Thymus (tissue), 11 donors: ENCODE measurements around the gene LCN10. TPM values are rescaled to one million over a fixed set of nuclear protein-coding genes. Genes with fewer than 3 reads are reported as not detected.
A peak's percentile ranks its signal among the peaks of the same experiment; 100 is the strongest.
"Not testable (repeated sequence)": the region's sequence is repeated elsewhere in the genome, so short reads cannot be mapped to it uniquely, and the experiment has no call there.

Experiments used
- DNase-seq, 9 donors: peaks; one replicate each; pipeline ENCODE4 v3.0.0-alpha.2; 2013; ENCODE audit warnings: low spot score in 9 of 9, low read depth in 6 of 9, missing footprints in 1 of 9
- H3K27ac ChIP-seq, 2 donors: one replicate each; pipeline ENCODE4 v1.5.1; 2013; ENCODE audit warnings: control low read depth in 1 of 2, low read depth in 1 of 2, low read length in 1 of 2, mild to moderate bottlenecking in 1 of 2, moderate library complexity in 1 of 2
- H3K27me3 ChIP-seq, 2 donors: one replicate each; pipeline ENCODE4 v1.5.1; 2013; ENCODE audit warnings: low read length in 1 of 2; ENCODE audit not compliant: control insufficient read depth in 2 of 2, insufficient read depth in 1 of 2
- H3K36me3 ChIP-seq, 2 donors: one replicate each; pipeline ENCODE4 v1.5.1; 2013; ENCODE audit warnings: low read length in 1 of 2, mild to moderate bottlenecking in 1 of 2, moderate library complexity in 1 of 2; ENCODE audit not compliant: control insufficient read depth in 2 of 2, insufficient read depth in 2 of 2
- H3K4me1 ChIP-seq, 2 donors: one replicate each; pipeline ENCODE4 v1.5.1; 2013; ENCODE audit warnings: low read length in 2 of 2; ENCODE audit not compliant: control insufficient read depth in 2 of 2, insufficient read depth in 2 of 2
- H3K4me3 ChIP-seq, 2 donors: one replicate each; pipeline ENCODE4 v1.5.1; 2013; ENCODE audit warnings: low read length in 2 of 2, control low read depth in 1 of 2, mild to moderate bottlenecking in 1 of 2
- H3K9me3 ChIP-seq, 2 donors: one replicate each; pipeline ENCODE4 v1.5.1; 2013; ENCODE audit warnings: low read length in 1 of 2, mild to moderate bottlenecking in 1 of 2; ENCODE audit not compliant: control insufficient read depth in 2 of 2, insufficient read depth in 1 of 2
- WGBS: extraction: QIAGEN DNeasy Blood & Tissue Kit; methylation state at CpG from one replicate; pipeline ENCODE4 v1.1.7; 2013; 5-methylcytosine and 5-hydroxymethylcytosine counted together
- polyA plus RNA-seq: library from polyadenylated mRNA; stranded (reverse); fragments of 200-250 nt; gene quantifications from one replicate; pipeline ENCODE4 v1.2.3, GENCODE V29; 2013
- total RNA-seq: library from RNA; stranded (reverse); fragments of 120-200 nt; gene quantifications from one replicate; pipeline ENCODE4 v1.2.4, GENCODE V29; 2013
- donor health status: healthy.

LCN10 gene
- total and polyA plus RNA-seq, 2 donors, result 1.2 to 12.5 TPM

DNA sequence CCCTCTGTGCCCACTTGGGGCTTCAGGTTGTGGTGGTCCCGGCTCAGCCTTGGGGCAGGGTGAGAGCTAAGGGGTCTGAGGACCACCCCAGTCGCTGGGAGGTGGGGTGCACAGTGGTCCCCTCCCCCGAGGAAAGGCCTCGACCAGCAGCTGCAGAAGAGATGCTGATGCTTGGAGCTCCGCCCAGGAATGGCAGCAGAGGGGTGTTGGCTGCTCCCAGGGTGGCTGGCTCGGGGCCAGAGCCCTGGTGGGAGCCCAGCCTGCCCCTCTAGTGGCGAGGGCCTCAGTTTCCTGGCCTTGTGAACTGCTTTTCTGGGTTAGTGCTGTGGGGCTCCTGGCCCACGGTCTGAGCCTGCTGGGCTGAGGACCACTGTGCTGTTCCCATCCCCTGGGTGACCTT, 29.2 kb downstream of the LCN10 start:
- no peak for DNase-seq
- H3K4me3 ChIP-seq, result no peak overlapping the region
- H3K36me3 ChIP-seq, result no peaks in the 10 kb centered on the region
- 46% methylated on average over 8 of the region's 8 CpGs for whole genome bisulfite sequencing
- no peaks in the 10 kb centered on the region for H3K9me3 ChIP-seq
- H3K27me3 ChIP-seq, result peaks cover 20 to 40% of the 10 kb centered on the region in 2 donors
- H3K27ac ChIP-seq, result no peak overlapping the region
- peaks cover 6 to 19% of the 10 kb centered on the region in 2 donors for H3K4me1 ChIP-seq

DNA sequence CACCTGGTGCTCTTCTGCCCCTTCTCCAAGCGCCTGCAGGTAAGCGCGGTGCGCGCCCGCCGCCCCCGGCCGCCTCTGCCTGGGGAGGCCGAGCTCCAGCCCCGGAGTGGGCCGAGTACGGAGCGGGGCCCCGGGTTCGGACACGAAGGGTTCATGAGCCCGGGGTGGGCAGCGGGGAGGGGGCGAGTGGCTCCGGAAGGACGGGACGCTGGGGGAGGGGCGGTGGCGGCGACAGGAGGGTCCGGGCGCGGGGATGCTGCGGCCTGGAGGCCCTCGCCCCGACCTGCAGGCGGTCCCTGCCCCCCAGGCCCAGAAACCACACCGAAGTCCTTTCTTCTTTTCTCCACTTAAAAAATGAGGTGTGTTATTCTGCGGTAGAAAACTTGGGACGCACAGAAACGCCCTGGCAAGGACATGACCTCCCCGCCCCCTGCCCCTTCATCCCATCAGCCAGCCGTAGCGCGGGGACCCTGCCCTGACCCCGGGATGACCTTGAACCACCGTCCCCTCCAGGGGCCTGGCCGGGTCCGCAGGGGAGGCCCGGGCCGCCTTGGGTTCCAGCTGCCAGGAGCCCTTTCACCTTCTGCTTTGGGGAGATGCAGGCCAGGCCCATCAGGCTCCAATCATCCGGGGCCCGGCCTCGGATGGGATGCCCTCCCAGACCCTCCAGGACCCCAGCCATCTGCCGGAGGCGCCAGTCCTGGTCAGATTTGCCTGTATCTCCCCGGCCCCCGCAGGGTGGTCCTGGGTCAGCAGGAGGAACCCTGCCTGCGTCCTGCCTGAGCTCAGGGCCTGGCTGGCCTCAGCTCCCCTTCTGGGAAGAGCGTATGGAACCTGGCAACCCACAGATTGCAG, 29.8 kb downstream of the LCN10 start:
- 7% methylated on average over 56 of the region's 56 CpGs for WGBS
- Histone ChIP-seq H3K9me3 (no peaks in the 10 kb centered on the region), H3K4me1 (peaks cover 6 to 19% of the 10 kb centered on the region in 2 donors), H3K27ac (no peak overlapping the region), H3K36me3 (no peaks in the 10 kb centered on the region), H3K27me3 (peaks cover 20 to 40% of the 10 kb centered on the region in 2 donors), H3K4me3 (peak overlapping the region; percentile 25 to 64)
- DNase-seq, result no peak

DNA sequence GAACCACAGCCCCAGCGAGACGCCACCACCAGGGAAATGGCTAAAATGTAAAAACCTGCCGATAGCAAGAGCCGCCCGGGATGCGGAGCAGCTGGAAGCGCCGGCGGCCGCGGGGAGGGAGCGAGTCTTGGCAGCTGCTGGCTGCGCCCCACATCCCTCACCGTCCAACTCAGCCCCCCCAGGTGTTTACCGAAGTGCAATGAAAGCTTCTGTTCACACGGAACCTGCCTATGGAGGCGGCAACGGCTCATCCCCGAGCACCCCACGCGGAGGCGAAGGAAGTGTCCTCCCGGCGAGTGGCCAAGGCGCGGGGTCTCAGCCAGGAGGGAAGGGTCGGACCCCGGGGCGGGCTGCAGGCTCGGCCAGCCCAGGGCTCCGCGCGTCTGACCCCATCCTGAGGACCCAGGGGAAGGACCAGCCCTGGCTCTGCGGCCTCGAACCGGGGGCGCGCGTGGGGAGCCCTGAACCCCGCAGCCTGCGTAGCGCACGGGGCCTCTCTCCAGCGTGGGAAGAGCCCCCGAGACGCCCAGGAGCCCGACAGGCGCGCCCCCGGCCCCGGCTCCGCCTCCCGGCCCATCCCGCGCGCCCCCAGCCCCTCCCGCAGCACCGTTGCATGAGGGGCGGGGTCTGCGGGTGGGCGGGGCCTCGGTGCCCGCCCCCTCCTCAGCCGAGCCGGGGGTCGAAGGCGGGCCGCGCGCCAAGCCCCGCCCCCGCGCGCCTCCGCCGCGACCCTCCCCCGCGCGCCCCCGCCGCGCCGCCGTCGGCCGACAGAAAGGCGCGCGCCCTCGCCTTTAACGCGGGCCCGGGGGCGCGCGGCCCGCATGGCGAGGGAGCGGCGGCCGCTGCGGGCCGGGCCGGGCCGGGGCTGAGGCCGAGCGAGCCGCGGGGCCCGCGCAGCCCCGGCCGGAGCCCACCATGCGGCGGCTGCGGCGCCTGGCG, 30.7 kb downstream of the LCN10 start, which contains the start of gene DIPK1B:
Gene DIPK1B (plus strand): TSS at position 822 of the 939 bp plus-strand sequence. CDS start 94 bp downstream, at position 916.
- H3K27ac ChIP-seq, result no peak within 1 kb of the TSS

DNA sequence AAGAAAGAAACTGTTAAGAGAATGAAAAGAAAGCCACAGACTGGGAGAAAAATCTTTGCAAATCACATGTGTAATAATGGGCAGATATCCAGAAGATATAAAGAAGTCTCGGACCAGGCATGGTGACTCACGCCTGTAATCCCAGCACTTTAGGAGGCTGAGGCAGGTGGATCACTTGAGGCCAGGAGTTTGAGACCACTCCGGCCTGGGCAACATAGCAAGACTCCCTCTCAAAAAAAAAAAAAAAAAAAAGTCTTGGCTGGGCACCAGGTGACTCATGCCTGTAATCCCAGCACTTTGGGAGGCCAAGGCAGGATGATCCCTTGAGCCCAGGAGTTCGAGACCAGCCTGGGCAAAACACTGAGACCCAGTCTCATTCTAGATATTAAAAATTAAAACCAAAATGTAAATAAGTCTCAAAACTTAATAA, 31.5 kb downstream of the LCN10 start:
- H3K27me3 ChIP-seq, result peaks cover 20 to 40% of the 10 kb centered on the region in 2 donors
- not testable (repeated sequence) for DNase-seq
- 92% methylated on average over 4 of the region's 4 CpGs for WGBS

More for the DNA sequence above, 30.7 kb downstream of the LCN10 start, which contains the start of gene DIPK1B:
- DNase-seq, result peak in 3 of 9 donors; percentile 54 to 68 (median 55)
- Histone ChIP-seq H3K4me3 (peak within 1 kb of the TSS; percentile 31 to 64), H3K36me3 (no peaks in the 10 kb centered on the region), H3K27me3 (peaks cover 20 to 40% of the 10 kb centered on the region in 2 donors), H3K9me3 (no peaks in the 10 kb centered on the region), H3K4me1 (peaks cover 6 to 19% of the 10 kb centered on the region in 2 donors)
- under 1% methylated on average over 119 of the region's 119 CpGs for WGBS

DNA sequence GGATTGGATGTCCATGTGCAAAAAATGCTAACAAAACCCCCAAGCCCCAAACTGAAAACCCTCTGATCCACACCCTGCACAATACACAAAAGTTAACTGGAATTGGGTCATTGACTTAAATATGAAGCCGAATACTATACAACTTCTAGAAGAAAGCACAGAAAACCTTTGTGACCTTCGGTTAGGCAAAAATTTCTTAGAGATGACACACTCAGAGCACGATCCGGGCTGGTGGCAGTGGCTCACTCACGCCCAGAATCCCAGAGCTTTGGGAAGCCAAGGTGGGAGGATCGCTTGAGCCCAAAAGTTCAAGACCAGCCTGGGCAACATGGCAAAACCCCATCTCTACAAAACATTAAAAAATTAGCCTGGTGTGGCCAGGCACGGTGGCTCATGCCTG, 32.2 kb downstream of the LCN10 start:
- H3K9me3 ChIP-seq, result no peaks in the 10 kb centered on the region
- peaks cover 20 to 40% of the 10 kb centered on the region in 2 donors for H3K27me3 ChIP-seq
- H3K36me3 ChIP-seq, result no peaks in the 10 kb centered on the region
- H3K27ac ChIP-seq, result no peak overlapping the region
- WGBS, result 99% methylated on average over 7 of the region's 7 CpGs
- no peak for DNase-seq
- no peak overlapping the region for H3K4me3 ChIP-seq
- H3K4me1 ChIP-seq, result peaks cover 6 to 19% of the 10 kb centered on the region in 2 donors

More for the DNA sequence above, 31.5 kb downstream of the LCN10 start:
- not testable (repeated sequence) for H3K4me3 ChIP-seq, H3K9me3 ChIP-seq, H3K36me3 ChIP-seq, H3K27ac ChIP-seq
- H3K4me1 ChIP-seq, result peaks cover 6 to 19% of the 10 kb centered on the region in 2 donors

DNA sequence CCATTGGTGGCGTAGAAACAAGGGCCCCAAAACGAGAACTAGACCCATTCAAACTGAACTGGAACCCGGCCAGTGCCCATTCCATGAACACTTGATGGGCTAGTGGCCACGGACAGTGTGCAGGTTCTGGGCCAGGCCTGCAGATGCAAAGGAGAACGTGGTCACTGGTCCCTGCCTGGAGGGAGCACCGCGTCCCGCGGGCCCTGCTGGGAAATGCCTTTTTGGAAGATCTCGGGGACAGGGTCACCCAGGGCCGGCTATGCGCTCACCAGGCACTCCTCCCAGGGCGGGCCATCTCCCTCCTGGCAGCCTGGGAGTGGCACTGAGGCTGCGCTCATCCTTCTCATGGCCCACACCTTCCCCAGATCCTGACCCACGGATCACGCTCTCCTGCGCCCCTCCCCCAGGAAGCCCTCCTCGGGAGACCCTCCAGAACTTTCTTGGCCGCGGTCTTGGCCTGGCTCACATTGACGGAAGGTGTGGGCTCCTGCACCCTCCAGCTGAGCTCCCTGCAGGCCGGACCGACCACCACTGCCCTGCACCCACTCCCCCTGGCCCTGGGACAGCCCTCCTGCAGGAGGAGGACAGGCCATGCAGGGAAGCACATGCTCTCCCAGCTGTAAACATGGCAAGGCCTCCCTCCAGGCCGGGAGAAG, 33.2 kb downstream of the LCN10 start:
- DNase-seq, result no peak
- WGBS, result 97% methylated on average over 24 of the region's 24 CpGs

DNA sequence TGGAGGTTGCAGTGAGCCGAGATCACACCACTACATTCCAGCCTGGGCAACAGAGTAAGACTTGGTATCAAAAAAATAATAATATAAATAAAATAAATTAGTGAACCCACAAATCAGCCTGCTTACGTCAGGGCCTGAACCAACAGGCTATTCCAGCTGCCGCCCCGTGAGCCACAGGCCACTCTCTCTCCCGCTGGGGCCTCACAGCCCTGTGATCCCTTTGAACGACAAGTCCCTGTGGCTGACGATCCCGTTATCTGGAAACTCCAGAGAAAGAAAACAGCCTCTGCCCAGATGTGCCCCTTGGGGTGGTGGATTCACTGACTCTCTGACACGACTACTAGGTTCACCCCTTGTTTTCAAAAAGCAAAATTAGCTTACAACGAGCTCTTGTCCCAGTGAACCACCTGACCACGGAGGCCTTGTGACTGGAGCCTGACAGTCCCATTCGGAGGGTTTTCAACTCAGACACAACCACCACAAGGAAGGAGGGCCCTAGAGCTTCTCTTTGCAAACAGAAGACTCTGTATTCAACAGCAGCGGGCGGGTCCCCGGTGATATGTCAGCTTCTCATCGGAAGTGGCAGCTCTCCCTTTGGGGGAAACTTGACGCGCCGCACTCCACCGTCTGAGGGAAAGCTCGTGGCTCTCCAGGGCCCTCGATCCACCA, 34.8 kb downstream of the LCN10 start:
- Histone ChIP-seq H3K36me3 (no peaks in the 10 kb centered on the region), H3K27ac (no peak overlapping the region), H3K27me3 (peaks cover 14 to 25% of the 10 kb centered on the region in 2 donors), H3K9me3 (no peaks in the 10 kb centered on the region), H3K4me1 (peaks cover 7 to 20% of the 10 kb centered on the region in 2 donors), H3K4me3 (no peak overlapping the region)
- WGBS, result 95% methylated on average over 22 of the region's 22 CpGs
- DNase-seq, result no peak

More for the DNA sequence above, 33.2 kb downstream of the LCN10 start:
- Histone ChIP-seq H3K36me3 (no peaks in the 10 kb centered on the region), H3K9me3 (no peaks in the 10 kb centered on the region), H3K27ac (no peak overlapping the region), H3K4me3 (no peak overlapping the region), H3K4me1 (peaks cover 6 to 19% of the 10 kb centered on the region in 2 donors), H3K27me3 (peaks cover 20 to 40% of the 10 kb centered on the region in 2 donors)

DNA sequence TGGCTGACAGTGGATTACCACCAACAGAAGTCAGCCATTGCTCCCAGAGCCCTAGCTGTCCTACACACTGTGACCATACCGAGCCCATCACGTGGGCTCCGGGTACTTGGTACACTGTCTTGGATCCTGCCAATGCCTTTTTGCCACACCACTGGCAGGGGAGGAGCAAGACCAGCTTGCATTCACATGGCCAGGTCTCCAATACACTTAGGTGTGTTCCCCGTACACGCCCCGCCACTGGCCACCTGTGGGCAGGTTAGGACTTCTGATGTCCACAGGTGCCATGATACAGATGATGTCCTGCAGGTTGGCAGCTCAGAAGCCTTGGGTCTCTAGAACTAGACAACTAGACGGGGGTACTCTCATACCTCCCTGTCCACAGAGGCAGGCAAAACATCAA, 35.7 kb downstream of the LCN10 start:
- DNase-seq, result no peak
- Histone ChIP-seq H3K4me1 (peaks cover 6 to 27% of the 10 kb centered on the region in 2 donors), H3K27ac (no peak overlapping the region), H3K36me3 (no peaks in the 10 kb centered on the region), H3K9me3 (no peaks in the 10 kb centered on the region), H3K4me3 (no peak overlapping the region), H3K27me3 (peaks cover 4 to 20% of the 10 kb centered on the region in 2 donors)
- 98% methylated on average over 7 of the region's 7 CpGs for WGBS
